CD14-positive monocyte (primary cell): ENCODE results near the gene C1QTNF6. TPM values are rescaled to one million over a fixed set of nuclear protein-coding genes. Genes with fewer than 3 reads are reported as not detected.

Source experiments
- DNase-seq, 3 donors: peaks; one replicate each; pipeline ENCODE4 v3.0.0-alpha.2; 2011 to 2022
- H2AFZ ChIP-seq: 2 replicates; pipeline ENCODE4 v1.6.0; 2012; ENCODE audit warnings: mild to moderate bottlenecking, low read depth, low read length, inconsistent platforms; ENCODE audit not compliant: insufficient read depth, poor library complexity, severe bottlenecking
- H3K27ac ChIP-seq, 2 donors: 1 replicate in 1 of 2; 2 replicates in 1 of 2; pipeline ENCODE4 v1.5.1; 2012 to 2013; ENCODE audit warnings: low read length in 2 of 2, control low read depth in 1 of 2, inconsistent platforms in 1 of 2, low read depth in 1 of 2, mild to moderate bottlenecking in 1 of 2
- H3K27me3 ChIP-seq, 2 donors: one replicate each; pipeline versions ENCODE4 v1.6.0 to v1.6.1; 2011 to 2013; ENCODE audit warnings: low read length in 2 of 2; ENCODE audit not compliant: control insufficient read depth in 2 of 2, insufficient read depth in 2 of 2
- H3K36me3 ChIP-seq, 2 donors: replicated peaks in 1 of 2; 1 replicate in 1 of 2; 2 replicates in 1 of 2; pipeline versions ENCODE4 v1.5.1 to v1.6.1; 2012 to 2013; ENCODE audit warnings: low read length in 2 of 2, control low read depth in 1 of 2, inconsistent platforms in 1 of 2, mild to moderate bottlenecking in 1 of 2; ENCODE audit not compliant: insufficient read depth in 2 of 2, control insufficient read depth in 1 of 2
- H3K4me1 ChIP-seq, 2 donors: 1 replicate in 1 of 2; 2 replicates in 1 of 2; pipeline versions ENCODE4 v1.5.1 to v1.6.1; 2012 to 2013; ENCODE audit warnings: low read length in 2 of 2, control low read depth in 1 of 2, inconsistent platforms in 1 of 2, mild to moderate bottlenecking in 1 of 2, moderate library complexity in 1 of 2; ENCODE audit not compliant: insufficient read depth in 2 of 2, control insufficient read depth in 1 of 2
- H3K4me2 ChIP-seq: replicated peaks from 2 replicates; pipeline ENCODE3; 2012; ENCODE audit warnings: low read length, moderate library complexity, mild to moderate bottlenecking; ENCODE audit not compliant: poor library complexity, severe bottlenecking; ENCODE audit errors: extremely low read depth
- H3K4me3 ChIP-seq, 3 experiments: fragments of 200-600 bp in 1 of 3; sonication (generic) in 1 of 3; replicated peaks in 1 of 3; 1 replicate in 2 of 3; 2 replicates in 1 of 3; pipeline ENCODE4 v1.5.1; 2011 to 2013; ENCODE audit warnings: low read length in 3 of 3, mild to moderate bottlenecking in 3 of 3, control low read depth in 2 of 3, low read depth in 2 of 3, inconsistent platforms in 1 of 3, moderate library complexity in 1 of 3
- H3K79me2 ChIP-seq: 2 replicates; pipeline ENCODE4 v1.6.0; 2012; ENCODE audit warnings: mild to moderate bottlenecking, control low read depth, inconsistent platforms, low read length, moderate library complexity; ENCODE audit not compliant: insufficient read depth
- H3K9ac ChIP-seq: 2 replicates; pipeline ENCODE4 v1.6.0; 2017; ENCODE audit warnings: low read length, mild to moderate bottlenecking; ENCODE audit not compliant: insufficient read depth, poor library complexity, severe bottlenecking
- H3K9me3 ChIP-seq, 2 donors: replicated peaks in 1 of 2; 1 replicate in 1 of 2; 2 replicates in 1 of 2; pipeline versions ENCODE4 v1.5.1 to v1.6.1; 2012 to 2013; ENCODE audit warnings: low read length in 2 of 2, control low read depth in 1 of 2; ENCODE audit not compliant: control insufficient read depth in 1 of 2, insufficient read depth in 1 of 2
- H4K20me1 ChIP-seq: 2 replicates; pipeline ENCODE4 v1.6.0; 2012; ENCODE audit warnings: mild to moderate bottlenecking, low read length, control low read depth, moderate library complexity; ENCODE audit not compliant: insufficient read depth
- H3K27ac Mint-ChIP-seq, 7 donors: one replicate each; pipeline ENCODE4 v1.8.0; 2020; ENCODE audit warnings: mild to moderate bottlenecking in 7 of 7, mixed read lengths in 7 of 7, moderate library complexity in 6 of 7, inconsistent platforms in 2 of 7
- H3K27me3 Mint-ChIP-seq, 3 donors: one replicate each; pipeline ENCODE4 v1.8.0; 2021 to 2022; ENCODE audit warnings: low read depth in 3 of 3, mild to moderate bottlenecking in 3 of 3, mixed read lengths in 3 of 3, moderate library complexity in 3 of 3, inconsistent platforms in 1 of 3
- H3K36me3 Mint-ChIP-seq, 2 donors: one replicate each; pipeline ENCODE4 v1.8.0; 2020; ENCODE audit warnings: mixed read lengths in 2 of 2, inconsistent platforms in 1 of 2, mild to moderate bottlenecking in 1 of 2
- H3K4me1 Mint-ChIP-seq: one replicate; pipeline ENCODE4 v1.8.0; 2020; ENCODE audit warnings: mild to moderate bottlenecking, mixed read lengths
- H3K4me3 Mint-ChIP-seq, 2 donors: one replicate each; pipeline ENCODE4 v1.8.0; 2020; ENCODE audit warnings: mild to moderate bottlenecking in 2 of 2, mixed read lengths in 2 of 2, moderate library complexity in 1 of 2
- H3K9me3 Mint-ChIP-seq, 7 donors: one replicate each; pipeline ENCODE4 v1.8.0; 2020 to 2022; ENCODE audit warnings: mixed read lengths in 7 of 7, mild to moderate bottlenecking in 6 of 7, moderate library complexity in 6 of 7, inconsistent platforms in 2 of 7
- WGBS: methylation state at CpG from one replicate; pipeline ENCODE4 v1.1.5; 2013; ENCODE audit warnings: missing lambda C conversion rate; ENCODE audit not compliant: insufficient coverage; 5-methylcytosine and 5-hydroxymethylcytosine counted together
- intact Hi-C, 2 donors: fragments of 100-400 bp; cut with micrococcal nuclease; formaldehyde crosslinking; loops; one replicate each; pipeline versions ENCODE4 v1.15.0 to v1.15.1; 2023
- polyA plus RNA-seq, 3 donors: library from polyadenylated mRNA; depleted of rRNA in 1 of 3; unstranded in 2 of 3; stranded (reverse) in 1 of 3; fragments of 300-500 nt in 2 of 3; fragments of >200 nt in 1 of 3; fragmentation: Illumina TruSeq in 2 of 3; gene quantifications; 1 replicate in 2 of 3; 2 replicates in 1 of 3; pipeline ENCODE4 v1.2.3, GENCODE V29; 2012 to 2021
- TF ChIP-seq, protein P1 (sequence below): fragments of 200-600 bp; IDR thresholded peaks from one replicate; pipeline ENCODE4 v1.8.0; 2022; ENCODE audit warnings: antibody characterized with exemption, mild to moderate bottlenecking

Gene C1QTNF6
- polyA plus RNA-seq, 3 donors = 0.14 to 2.3 (median 0.24) TPM

DNA sequence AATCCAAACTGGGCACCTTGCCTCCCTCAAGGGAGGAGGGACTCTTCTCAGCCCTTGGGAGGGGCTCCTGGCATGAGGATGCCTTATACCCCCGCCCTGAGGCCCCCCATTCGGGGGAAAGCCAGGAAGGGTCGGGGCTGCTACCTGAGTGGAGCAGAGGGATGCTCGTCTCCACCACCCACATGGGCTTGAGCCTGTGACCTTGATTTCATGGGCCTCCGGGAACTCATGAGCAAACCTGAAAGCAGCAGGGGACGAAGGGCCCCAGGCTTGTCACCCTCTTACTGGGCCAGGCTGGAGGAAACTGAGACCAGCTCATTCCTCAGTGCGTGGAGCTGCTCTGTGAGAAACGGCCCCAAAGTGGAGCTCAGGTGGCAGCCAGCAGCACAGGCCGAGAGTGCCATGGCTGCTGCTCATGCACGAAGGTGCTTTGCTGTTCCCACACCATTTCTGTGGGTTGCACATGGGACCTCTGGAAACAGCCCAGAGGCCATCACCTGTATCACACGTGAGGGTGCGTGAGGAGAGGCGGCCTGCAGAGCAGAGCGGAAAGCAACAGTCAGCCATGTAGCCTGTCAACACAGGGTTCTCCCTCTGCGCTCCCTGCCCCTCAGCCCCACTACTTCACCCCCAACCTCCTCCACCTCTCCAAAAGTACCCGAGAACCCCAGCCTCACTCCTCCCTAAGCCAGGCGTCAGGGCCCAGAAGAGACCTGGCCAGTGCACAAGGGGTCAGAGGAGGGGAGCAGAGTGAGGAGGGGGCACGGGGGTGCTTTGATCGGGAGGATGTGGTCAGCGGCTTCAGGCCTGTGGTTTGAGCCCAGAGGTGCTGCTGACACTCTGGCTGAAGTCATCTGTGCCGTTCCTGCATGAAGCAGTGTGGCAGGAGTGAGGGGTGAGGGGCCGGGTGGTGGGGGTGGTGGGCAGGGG is 24.2 kb downstream of the C1QTNF6 start:
- H3K4me1 ChIP-seq = peaks cover under 1 to 5% of the 10 kb centered on the region in 2 donors
- intact Hi-C loops = no loop called here
- no peak for DNase-seq
- Mint-ChIP-seq H3K27me3 (peaks cover 7 to 12% (median 7%) of the 10 kb centered on the region in 3 donors), H3K36me3 (no peaks in the 10 kb centered on the region), H3K9me3 (peaks cover 3 to 14% (median 6%) of the 10 kb centered on the region in 7 donors), H3K4me3 (no peak overlapping the region), H3K27ac (no peak overlapping the region), H3K4me1 (peaks cover 6% of the 10 kb centered on the region)
- H3K27me3 ChIP-seq = no peaks in the 10 kb centered on the region
- H2AFZ ChIP-seq = no peak overlapping the region
- no peak overlapping the region for H3K4me3 ChIP-seq
- no peaks in the 10 kb centered on the region for H3K36me3 ChIP-seq
- TF ChIP-seq, protein P1, sequence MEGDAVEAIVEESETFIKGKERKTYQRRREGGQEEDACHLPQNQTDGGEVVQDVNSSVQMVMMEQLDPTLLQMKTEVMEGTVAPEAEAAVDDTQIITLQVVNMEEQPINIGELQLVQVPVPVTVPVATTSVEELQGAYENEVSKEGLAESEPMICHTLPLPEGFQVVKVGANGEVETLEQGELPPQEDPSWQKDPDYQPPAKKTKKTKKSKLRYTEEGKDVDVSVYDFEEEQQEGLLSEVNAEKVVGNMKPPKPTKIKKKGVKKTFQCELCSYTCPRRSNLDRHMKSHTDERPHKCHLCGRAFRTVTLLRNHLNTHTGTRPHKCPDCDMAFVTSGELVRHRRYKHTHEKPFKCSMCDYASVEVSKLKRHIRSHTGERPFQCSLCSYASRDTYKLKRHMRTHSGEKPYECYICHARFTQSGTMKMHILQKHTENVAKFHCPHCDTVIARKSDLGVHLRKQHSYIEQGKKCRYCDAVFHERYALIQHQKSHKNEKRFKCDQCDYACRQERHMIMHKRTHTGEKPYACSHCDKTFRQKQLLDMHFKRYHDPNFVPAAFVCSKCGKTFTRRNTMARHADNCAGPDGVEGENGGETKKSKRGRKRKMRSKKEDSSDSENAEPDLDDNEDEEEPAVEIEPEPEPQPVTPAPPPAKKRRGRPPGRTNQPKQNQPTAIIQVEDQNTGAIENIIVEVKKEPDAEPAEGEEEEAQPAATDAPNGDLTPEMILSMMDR = no peak
- no peak overlapping the region for H3K4me2 ChIP-seq
- 81% methylated on average over 13 of the region's 22 CpGs for WGBS
- no peaks in the 10 kb centered on the region for H4K20me1 ChIP-seq
- no peaks in the 10 kb centered on the region for H3K79me2 ChIP-seq
- H3K9ac ChIP-seq = no peak overlapping the region
- H3K9me3 ChIP-seq = peaks cover 5 to 10% of the 10 kb centered on the region in 2 donors
- H3K27ac ChIP-seq = no peak overlapping the region

DNA sequence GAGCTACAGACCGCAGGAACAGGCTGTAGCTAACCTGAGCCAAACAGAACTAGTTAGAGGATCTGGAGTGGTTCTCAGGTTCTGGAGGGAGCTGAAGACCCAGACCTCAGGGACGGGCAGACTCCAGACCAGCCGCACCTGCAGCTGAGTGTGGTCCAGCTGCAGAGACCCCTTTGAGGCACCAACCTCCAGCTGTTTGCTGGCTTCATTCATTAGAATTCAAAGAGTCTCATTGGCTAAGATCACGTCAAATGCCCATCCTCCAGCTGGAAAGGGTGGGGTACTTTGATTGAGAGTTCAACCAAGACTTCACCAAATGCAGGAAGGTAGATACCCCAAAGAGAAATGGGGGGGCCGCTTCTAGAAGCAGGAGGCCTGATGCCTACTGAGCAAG is 25.0 kb downstream of the C1QTNF6 start:
- 93% methylated on average over 2 of the region's 5 CpGs for WGBS
- DNase-seq = no peak
- H3K4me2 ChIP-seq = no peak overlapping the region

More for the DNA sequence above, 25.0 kb downstream of the C1QTNF6 start:
- Histone ChIP-seq H3K36me3 (no peaks in the 10 kb centered on the region), H3K9ac (no peak overlapping the region), H2AFZ (no peak overlapping the region), H3K27ac (no peak overlapping the region), H3K9me3 (peaks cover 5 to 10% of the 10 kb centered on the region in 2 donors), H4K20me1 (no peaks in the 10 kb centered on the region), H3K4me3 (no peak overlapping the region), H3K79me2 (no peaks in the 10 kb centered on the region), H3K27me3 (no peaks in the 10 kb centered on the region), H3K4me1 (peaks cover 8 to 13% of the 10 kb centered on the region in 2 donors)
- intact Hi-C loops = no loop called here
- Mint-ChIP-seq H3K4me1 (peaks cover 14% of the 10 kb centered on the region), H3K27me3 (peaks cover 6 to 13% (median 7%) of the 10 kb centered on the region in 3 donors), H3K36me3 (no peaks in the 10 kb centered on the region), H3K27ac (no peak overlapping the region), H3K4me3 (no peak overlapping the region), H3K9me3 (peaks cover 3 to 11% (median 6%) of the 10 kb centered on the region in 7 donors)
- TF ChIP-seq, protein P1 = no peak
